Right ventricle myocardium inferior (tissue), 1 donor: ENCODE data around the gene CAB39L. TPM values are rescaled to one million over a fixed set of nuclear protein-coding genes. Genes with fewer than 3 reads are reported as not detected.

Experiments used
- ATAC-seq: fragments of 200-7000 bp; cut with Tn5 transposase; one replicate; pipeline ENCODE4 v1.9.1; 2020; ENCODE audit warnings: mild to moderate bottlenecking, moderate library complexity
- DNase-seq: peaks from one replicate; pipeline ENCODE4 v3.0.0; 2021; ENCODE audit errors: missing footprints
- intact Hi-C: fragments of 100-400 bp; cut with DNase I; formaldehyde crosslinking; loops from one replicate; pipeline ENCODE4 v1.11.0; 2022
- long read RNA-seq: library from polyadenylated mRNA; unstranded; transcript quantifications from one replicate; pipeline ENCODE4 v2.0.0, GENCODE V29; 2021
- total RNA-seq: library from RNA; stranded (reverse); fragmentation: NEBNext Ultra II Directional; extraction: Animal tissue kit (Norgen Biotek cat#: 25700); gene quantifications from one replicate; pipeline ENCODE4 v1.2.1, GENCODE V29; 2021
- donor health status: DM: no; HTN: yes; CAD: no; lungs with severe emphysema.

The CAB39L gene
- 22.1 TPM for total RNA-seq
- long read RNA-seq, partial matches to known transcripts = 1 of 7 reads
- long read RNA-seq, other reads (novel, unspliced or antisense) = 3 of 7 reads

DNA sequence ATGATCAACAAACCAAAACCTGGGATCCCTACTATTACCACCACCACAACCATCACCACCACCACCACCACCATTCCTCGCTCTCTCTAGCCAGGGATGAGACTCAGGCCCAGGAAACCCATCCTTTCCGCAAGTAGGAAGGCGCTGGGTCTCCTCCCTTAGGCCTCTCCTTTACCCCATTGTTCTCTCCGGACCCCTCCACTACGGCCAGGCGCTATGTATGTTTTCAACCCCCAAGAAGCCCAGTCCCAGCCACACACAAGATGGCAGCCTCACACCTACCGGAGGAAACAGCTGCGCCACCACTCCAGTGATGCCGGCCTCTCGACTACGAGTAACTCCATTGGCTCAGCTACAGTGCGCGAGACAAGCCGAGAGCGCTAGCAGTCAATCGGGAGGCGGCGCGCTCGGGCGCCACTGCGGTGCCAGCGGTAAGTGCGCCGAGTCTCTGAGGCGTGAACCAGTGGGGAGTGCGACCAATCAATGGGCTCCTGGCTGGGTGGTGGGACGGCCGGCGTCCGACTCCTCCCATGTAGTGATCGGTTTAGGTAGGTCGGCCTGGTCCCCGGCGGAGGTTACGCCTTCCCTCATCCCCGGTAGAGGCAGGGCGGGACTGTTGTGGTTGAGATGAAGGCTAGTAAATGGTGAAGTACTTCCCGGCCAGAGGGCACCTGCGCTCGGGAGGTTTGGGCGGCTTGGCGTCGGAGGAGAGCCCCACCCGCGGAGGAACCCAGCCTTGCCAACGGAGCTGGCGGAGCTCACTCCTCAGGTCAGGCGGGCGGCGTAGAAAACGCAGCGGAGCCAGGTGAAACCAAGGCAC is at the start of gene CAB39L, which contains the start of gene SETDB2:
TSS of gene CAB39L (minus strand) at position 361 of the 820 bp plus-strand sequence. CDS start 61,154 bp downstream, outside the sequence.
TSS of gene SETDB2 (plus strand) at position 571 of the 820 bp plus-strand sequence. CDS start 7,620 bp downstream, outside the sequence.
- DNase-seq (peak; percentile 100), ATAC-seq (peak; percentile 99)
- intact Hi-C loops = loop anchor here (5.0 kb wide), 2 partner anchors 163 to 467 kb away; partner anchors contain the start of gene FNDC3A

GRCh38 chr13:49488563-49488962 is 44.7 kb upstream of the CAB39L start:
- no peak for ATAC-seq
- intact Hi-C loops = no loop called here
- no peak for DNase-seq

GRCh38 chr13:49481788-49482187 is 37.9 kb upstream of the CAB39L start:
- no peak for DNase-seq
- ATAC-seq = no peak
- intact Hi-C loops = no loop called here

- DNase-seq = no peak
Measured at GRCh38 chr13:49476529-49476928, 32.7 kb upstream of the CAB39L start.

GRCh38 chr13:49472186-49472585 is 28.3 kb upstream of the CAB39L start:
- intact Hi-C loops = no loop called here
- no peak for DNase-seq
- ATAC-seq = peak; percentile 48

More at GRCh38 chr13:49476529-49476928, 32.7 kb upstream of the CAB39L start:
- no peak for ATAC-seq
- intact Hi-C loops = no loop called here

- ATAC-seq (no peak), DNase-seq (no peak)
- intact Hi-C loops = no loop called here
Measured at GRCh38 chr13:49466292-49466838, 22.5 kb upstream of the CAB39L start.

DNA sequence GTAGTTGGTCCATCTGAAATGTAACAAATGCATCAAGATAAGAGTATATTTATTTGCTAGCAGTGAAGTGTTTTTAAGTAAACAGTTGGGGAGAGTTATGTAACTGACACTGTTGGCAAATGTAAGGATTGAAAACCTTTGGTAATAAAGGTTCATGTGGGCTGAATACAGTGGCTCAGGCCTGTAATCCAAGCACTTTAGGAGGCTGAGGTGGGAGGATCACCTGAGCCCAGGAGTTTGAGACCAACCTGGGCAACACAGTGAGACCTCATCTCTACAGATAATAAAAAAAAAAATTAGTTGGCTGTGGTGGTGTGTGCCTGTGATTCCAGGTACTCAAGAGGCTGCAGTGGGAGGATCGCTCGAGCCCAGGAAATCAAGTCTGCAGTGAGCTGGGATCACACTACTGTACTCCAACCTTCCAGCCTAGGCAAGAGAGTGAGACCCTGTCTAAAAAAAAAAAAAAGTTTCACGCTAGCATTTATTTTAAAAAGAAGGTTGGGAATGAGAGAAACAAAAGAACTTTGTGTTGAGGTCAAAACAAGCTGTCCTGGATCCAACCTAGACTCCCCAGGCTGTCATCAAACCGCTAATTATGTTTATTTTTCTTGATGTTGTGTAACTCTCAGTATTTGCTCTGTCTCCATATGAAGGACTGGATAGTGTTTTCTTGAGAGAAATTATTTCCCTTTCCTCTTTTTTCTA is 20.9 kb upstream of the CAB39L start:
- no peak for ATAC-seq
- DNase-seq = no peak
- intact Hi-C loops = no loop called here

DNA sequence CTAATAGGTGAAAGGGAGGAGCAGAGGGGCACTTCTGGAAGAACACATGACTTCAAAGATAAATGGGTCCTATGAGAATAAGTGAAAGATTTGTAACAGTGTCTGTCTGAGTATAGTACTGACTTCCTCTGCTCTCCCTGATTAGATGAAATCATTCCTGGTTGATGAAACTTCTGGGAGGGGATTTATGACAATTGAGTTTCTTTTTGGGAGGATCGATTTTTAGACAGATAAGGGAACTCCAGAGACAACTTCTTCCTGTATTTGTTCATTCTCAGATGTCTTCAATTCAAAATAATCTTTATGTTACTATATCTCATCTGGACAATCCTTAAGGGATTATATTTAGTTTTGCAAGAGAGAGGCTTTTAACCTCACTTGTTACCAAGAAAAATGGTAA is 20.2 kb upstream of the CAB39L start:
- ATAC-seq (no peak), DNase-seq (no peak)
- intact Hi-C loops = no loop called here

DNA sequence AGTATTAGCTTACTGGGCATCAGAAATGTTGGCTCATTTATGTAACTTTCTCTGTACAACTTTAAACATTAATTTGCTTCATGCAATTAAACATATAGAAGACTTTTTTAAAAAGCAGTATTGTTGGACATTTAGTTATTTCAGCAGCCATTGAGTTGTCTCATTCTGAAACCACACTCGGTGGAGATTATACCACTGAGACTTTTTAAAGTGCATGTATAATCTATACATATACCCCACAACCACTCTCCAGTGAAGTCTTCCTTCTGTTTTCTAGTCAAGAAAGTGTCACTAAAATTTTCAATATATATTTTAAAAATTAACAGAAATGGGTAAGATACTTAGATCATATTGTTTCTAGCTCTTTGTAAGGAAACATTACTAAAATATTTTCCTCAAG is 15.7 kb upstream of the CAB39L start:
- intact Hi-C loops = no loop called here
- DNase-seq (no peak), ATAC-seq (no peak)

GRCh38 chr13:49457221-49457620 is 13.4 kb upstream of the CAB39L start:
- intact Hi-C loops = no loop called here
- DNase-seq (no peak), ATAC-seq (no peak)

- ATAC-seq (no peak), DNase-seq (no peak)
- intact Hi-C loops = no loop called here
Measured at GRCh38 chr13:49456156-49456555, 12.3 kb upstream of the CAB39L start.

GRCh38 chr13:49455007-49455398 is 11.1 kb upstream of the CAB39L start:
- DNase-seq = no peak
- ATAC-seq = no peak
- intact Hi-C loops = no loop called here

DNA sequence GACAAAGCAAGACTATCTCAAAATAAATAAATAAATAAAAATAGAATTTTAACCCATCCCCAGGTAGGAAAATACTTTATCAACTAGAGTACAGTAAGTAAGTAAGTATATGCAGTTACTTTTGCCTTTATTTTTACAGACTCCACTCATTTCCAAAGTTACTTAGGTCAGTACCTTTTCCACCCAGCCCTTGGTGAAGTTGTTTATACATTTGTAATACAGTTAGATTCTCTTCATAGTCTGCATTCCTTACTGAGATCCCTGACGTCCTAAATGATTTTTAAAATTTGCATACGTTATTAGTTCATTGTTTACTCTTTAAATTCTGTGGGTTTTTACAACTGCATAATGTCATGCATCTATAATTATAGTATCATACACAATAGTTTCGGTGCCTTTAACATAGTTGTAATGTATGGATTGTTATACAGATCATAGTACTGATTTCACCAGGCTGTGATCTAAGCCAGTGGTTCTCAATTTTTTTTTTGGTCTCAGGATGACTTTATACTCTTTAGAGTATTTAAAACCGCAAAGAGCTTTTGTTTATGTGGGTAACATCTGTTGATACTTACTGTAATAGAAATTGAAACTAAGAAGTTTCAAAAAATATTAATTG is 10.6 kb upstream of the CAB39L start:
- intact Hi-C loops = no loop called here
- no peak for ATAC-seq
- no peak for DNase-seq

- ATAC-seq (no peak), DNase-seq (no peak)
- intact Hi-C loops = no loop called here
Measured at GRCh38 chr13:49453465-49453864, 9.6 kb upstream of the CAB39L start.

DNA sequence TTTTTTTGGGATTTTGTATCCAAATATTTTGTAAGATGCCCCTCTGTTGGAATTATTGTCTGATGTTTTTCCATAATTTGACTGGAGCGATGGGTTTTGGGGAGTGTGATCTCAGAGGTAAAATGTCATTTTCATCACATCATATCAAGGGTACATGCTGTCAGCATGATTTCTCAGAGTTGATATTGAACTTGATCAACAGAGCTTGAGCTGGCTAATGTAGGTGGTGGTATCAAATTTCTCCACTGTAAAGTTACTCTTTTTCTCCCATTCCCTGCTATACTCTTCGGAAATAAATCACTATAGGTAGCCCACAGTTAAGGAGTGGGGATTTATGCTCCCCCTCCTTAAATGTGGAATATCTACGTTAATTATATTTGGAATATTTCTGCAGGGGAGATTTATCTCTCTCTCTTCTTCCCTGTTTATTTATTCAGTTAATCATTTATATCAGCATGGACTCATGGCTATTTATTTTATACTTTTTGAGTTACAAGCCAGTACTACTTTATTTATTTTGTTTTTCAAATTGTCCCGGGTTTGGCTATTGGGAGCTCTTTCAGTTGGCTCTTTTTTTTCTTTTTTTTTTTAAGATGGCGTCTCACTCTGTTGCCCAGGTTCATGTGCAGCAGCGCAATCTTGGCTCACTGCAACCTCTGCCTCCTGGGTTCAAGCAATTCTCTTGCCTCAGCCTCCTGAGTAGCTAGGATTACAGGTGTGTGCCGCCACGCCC is 9.0 kb upstream of the CAB39L start:
- ATAC-seq (no peak), DNase-seq (no peak)
- intact Hi-C loops = no loop called here

DNA sequence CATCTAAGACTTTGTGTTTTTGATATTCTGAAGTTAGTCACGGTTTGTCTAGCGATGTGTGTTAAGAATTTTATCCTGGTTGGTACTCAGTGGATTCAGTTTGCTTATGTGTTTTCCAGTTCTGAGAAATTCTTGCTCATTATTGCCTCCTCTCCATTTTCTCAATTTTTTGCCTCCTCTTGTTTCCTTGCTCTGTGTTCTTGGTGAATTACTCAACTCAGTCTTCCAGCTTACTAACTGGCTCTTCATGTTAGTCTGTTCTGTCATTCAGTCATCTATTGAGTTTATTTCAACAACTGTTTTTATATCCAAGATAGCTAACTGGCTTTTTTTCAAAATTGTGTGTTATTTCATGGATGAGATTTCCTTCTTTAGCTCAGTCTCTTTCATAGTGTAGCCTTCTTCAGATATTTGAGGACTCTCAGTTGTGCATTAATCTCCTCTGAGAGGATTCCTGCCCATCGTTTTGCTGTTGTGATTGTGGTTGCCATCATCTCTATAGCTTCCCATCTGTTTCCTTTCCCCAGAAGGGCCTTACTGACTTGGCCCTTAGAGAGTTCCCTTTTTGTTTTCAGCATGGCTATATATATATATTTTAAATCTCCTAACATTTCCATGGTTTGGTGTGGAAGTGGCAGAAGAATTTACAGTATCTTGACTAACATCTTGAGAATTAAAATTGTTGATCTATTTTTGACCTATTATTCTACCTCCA is 6.4 kb upstream of the CAB39L start:
- intact Hi-C loops = no loop called here
- DNase-seq (no peak), ATAC-seq (no peak)

- DNase-seq (no peak), ATAC-seq (no peak)
- intact Hi-C loops = no loop called here
Measured at GRCh38 chr13:49448753-49449152, 4.9 kb upstream of the CAB39L start.

GRCh38 chr13:49446473-49446872 is 2.6 kb upstream of the CAB39L start:
- DNase-seq (no peak), ATAC-seq (no peak)
- intact Hi-C loops = no loop called here
